ENCODE data around the gene EHBP1L1. TPM values are rescaled to one million over a fixed set of nuclear protein-coding genes. Genes with fewer than 3 reads are reported as not detected.

Gene EHBP1L1
- total RNA-seq, 1 donor from 2014 or later: 81.3 TPM

GRCh38 chr11:65615229-65615949 lies 39.5 kb downstream of the EHBP1L1 start, which contains the start of gene PCNX3:
Gene PCNX3 (plus strand): TSS chr11:65615776. CDS start chr11:65616312, 536 bp downstream.
- Mint-ChIP-seq H3K36me3 (ENCODE audit: low read depth) (peaks cover 6% of the 10 kb centered on the region), H3K9me3 (ENCODE audit: low read depth) (no peaks in the 10 kb centered on the region), H3K27ac (ENCODE audit: unreplicated experiment) (peak within 1 kb of the TSS; percentile 96), H3K4me1 (ENCODE audit: low read depth) (peaks cover 40% of the 10 kb centered on the region), H3K27me3 (ENCODE audit: low read depth) (no peaks in the 10 kb centered on the region), H3K4me3 (ENCODE audit: unreplicated experiment) (peak within 1 kb of the TSS; percentile 91)
- TF ChIP-seq, protein P1, sequence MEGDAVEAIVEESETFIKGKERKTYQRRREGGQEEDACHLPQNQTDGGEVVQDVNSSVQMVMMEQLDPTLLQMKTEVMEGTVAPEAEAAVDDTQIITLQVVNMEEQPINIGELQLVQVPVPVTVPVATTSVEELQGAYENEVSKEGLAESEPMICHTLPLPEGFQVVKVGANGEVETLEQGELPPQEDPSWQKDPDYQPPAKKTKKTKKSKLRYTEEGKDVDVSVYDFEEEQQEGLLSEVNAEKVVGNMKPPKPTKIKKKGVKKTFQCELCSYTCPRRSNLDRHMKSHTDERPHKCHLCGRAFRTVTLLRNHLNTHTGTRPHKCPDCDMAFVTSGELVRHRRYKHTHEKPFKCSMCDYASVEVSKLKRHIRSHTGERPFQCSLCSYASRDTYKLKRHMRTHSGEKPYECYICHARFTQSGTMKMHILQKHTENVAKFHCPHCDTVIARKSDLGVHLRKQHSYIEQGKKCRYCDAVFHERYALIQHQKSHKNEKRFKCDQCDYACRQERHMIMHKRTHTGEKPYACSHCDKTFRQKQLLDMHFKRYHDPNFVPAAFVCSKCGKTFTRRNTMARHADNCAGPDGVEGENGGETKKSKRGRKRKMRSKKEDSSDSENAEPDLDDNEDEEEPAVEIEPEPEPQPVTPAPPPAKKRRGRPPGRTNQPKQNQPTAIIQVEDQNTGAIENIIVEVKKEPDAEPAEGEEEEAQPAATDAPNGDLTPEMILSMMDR (IDR thresholded peaks at IDR 0.05): no peak
- DNase-seq (ENCODE audit: low spot score): peak; percentile 100

- Mint-ChIP-seq H3K27ac (ENCODE audit: unreplicated experiment) (peak overlapping the region; percentile 96), H3K36me3 (ENCODE audit: low read depth) (peaks cover 6% of the 10 kb centered on the region), H3K27me3 (ENCODE audit: low read depth) (no peaks in the 10 kb centered on the region), H3K4me1 (ENCODE audit: low read depth) (peaks cover 34% of the 10 kb centered on the region), H3K4me3 (ENCODE audit: unreplicated experiment) (peak overlapping the region; percentile 91), H3K9me3 (ENCODE audit: low read depth) (no peaks in the 10 kb centered on the region)
- no peak for DNase-seq (ENCODE audit: low spot score)
- TF ChIP-seq, protein P1 (IDR thresholded peaks at IDR 0.05): no peak
These were observed 40.2 kb downstream of the EHBP1L1 start for GRCh38 chr11:65615950-65616574.

DNA sequence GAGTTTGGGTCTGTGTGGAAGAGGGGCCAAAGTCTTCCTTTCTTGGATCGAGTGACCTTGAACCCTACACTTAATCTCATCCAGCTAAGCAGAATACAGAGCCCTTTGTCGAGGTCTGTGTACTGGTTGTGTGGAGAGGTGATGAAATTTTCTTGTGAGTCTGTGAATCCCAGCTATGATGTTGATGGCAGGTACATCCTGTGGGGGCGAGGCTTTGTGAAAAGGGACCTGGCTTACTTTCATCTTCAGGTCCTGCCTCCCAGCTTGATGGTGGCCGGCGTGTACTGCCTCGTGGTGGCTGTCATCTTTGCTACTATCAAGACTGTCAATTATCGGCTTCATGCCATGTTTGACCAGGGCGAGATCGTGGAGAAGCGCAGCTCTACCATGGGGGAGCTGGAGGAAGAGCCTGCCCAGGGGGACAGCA lies 40.7 kb downstream of the EHBP1L1 start:
- H3K4me1 Mint-ChIP-seq (ENCODE audit: low read depth): peaks cover 28% of the 10 kb centered on the region
- no peak for DNase-seq (ENCODE audit: low spot score)
- peak overlapping the region; percentile 91 for H3K4me3 Mint-ChIP-seq (ENCODE audit: unreplicated experiment)
- H3K27ac Mint-ChIP-seq (ENCODE audit: unreplicated experiment): peak overlapping the region; percentile 94
- no peaks in the 10 kb centered on the region for H3K9me3 Mint-ChIP-seq (ENCODE audit: low read depth)
- peaks cover 6% of the 10 kb centered on the region for H3K36me3 Mint-ChIP-seq (ENCODE audit: low read depth)
- TF ChIP-seq, protein P1 (IDR thresholded peaks at IDR 0.05): no peak
- H3K27me3 Mint-ChIP-seq (ENCODE audit: low read depth): no peaks in the 10 kb centered on the region

- no peak for DNase-seq (ENCODE audit: low spot score)
- H3K27ac Mint-ChIP-seq (ENCODE audit: unreplicated experiment): peak overlapping the region; percentile 94
- no peaks in the 10 kb centered on the region for H3K27me3 Mint-ChIP-seq (ENCODE audit: low read depth)
- TF ChIP-seq, protein P1 (IDR thresholded peaks at IDR 0.05): no peak
- no peaks in the 10 kb centered on the region for H3K9me3 Mint-ChIP-seq (ENCODE audit: low read depth)
- H3K4me3 Mint-ChIP-seq (ENCODE audit: unreplicated experiment): peak overlapping the region; percentile 91
- H3K4me1 Mint-ChIP-seq (ENCODE audit: low read depth): peaks cover 21% of the 10 kb centered on the region
- peaks cover 8% of the 10 kb centered on the region for H3K36me3 Mint-ChIP-seq (ENCODE audit: low read depth)
These were observed 41.4 kb downstream of the EHBP1L1 start for GRCh38 chr11:65617136-65617850.
